Stimulated activated CD8-positive, alpha-beta memory T cell treated with anti-CD3 and anti-CD28 coated beads, Interleukin-7, amount 100 ng/mL, for 48 hours (primary cell): ENCODE results near the gene KIRREL3.

Source experiments
- DNase-seq, 2 donors: peaks; one replicate each; pipeline ENCODE4 v3.0.0-alpha.2; 2020; ENCODE audit warnings: low read depth in 1 of 2; ENCODE audit errors: extremely low read depth in 1 of 2

The KIRREL3 gene

GRCh38 chr11:126436209-126436755 is 564.3 kb downstream of the KIRREL3 start:
- DNase-seq = no peak

- no peak for DNase-seq
These were observed 565.6 kb downstream of the KIRREL3 start for GRCh38 chr11:126434950-126435335.

- DNase-seq = no peak
These were observed 566.3 kb downstream of the KIRREL3 start for GRCh38 chr11:126433989-126434949.

GRCh38 chr11:126433244-126433846 is 567.2 kb downstream of the KIRREL3 start:
- DNase-seq = no peak

- no peak for DNase-seq
These were observed 568.0 kb downstream of the KIRREL3 start for GRCh38 chr11:126432525-126432924.

- DNase-seq = no peak
These were observed 568.5 kb downstream of the KIRREL3 start for GRCh38 chr11:126432065-126432461.

GRCh38 chr11:126431401-126432064 is 569.0 kb downstream of the KIRREL3 start:
- no peak for DNase-seq

GRCh38 chr11:126430581-126431335 is 569.8 kb downstream of the KIRREL3 start:
- DNase-seq = no peak

GRCh38 chr11:126426820-126427749 is 573.5 kb downstream of the KIRREL3 start:
- DNase-seq = no peak

- no peak for DNase-seq
These were observed 574.5 kb downstream of the KIRREL3 start for GRCh38 chr11:126426106-126426505.

GRCh38 chr11:126424471-126425039 is 576.0 kb downstream of the KIRREL3 start:
- no peak for DNase-seq

- no peak for DNase-seq
These were observed 576.8 kb downstream of the KIRREL3 start for GRCh38 chr11:126423743-126424142.

- no peak for DNase-seq
These were observed 577.4 kb downstream of the KIRREL3 start for GRCh38 chr11:126423154-126423553.

GRCh38 chr11:126422446-126422845 is 578.1 kb downstream of the KIRREL3 start:
- no peak for DNase-seq

- DNase-seq = no peak
These were observed 579.3 kb downstream of the KIRREL3 start for GRCh38 chr11:126421271-126421671.

- no peak for DNase-seq
These were observed 579.8 kb downstream of the KIRREL3 start for GRCh38 chr11:126420698-126421256.

- no peak for DNase-seq
These were observed 580.5 kb downstream of the KIRREL3 start for GRCh38 chr11:126419801-126420697.

- no peak for DNase-seq
These were observed 581.7 kb downstream of the KIRREL3 start for GRCh38 chr11:126418887-126419286.
